HUES48 (cell line): ENCODE measurements around the gene MRPL50.

Experiments
- H3K27ac ChIP-seq: one replicate; pipeline ENCODE4 v1.7.0; 2013; ENCODE audit warnings: low read depth, low read length, inconsistent platforms
- H3K27me3 ChIP-seq: 2 replicates; pipeline ENCODE4 v1.6.1; 2013; ENCODE audit warnings: mild to moderate bottlenecking, low read length; ENCODE audit not compliant: control insufficient read depth, insufficient read depth
- H3K36me3 ChIP-seq: 2 replicates; pipeline ENCODE4 v1.6.1; 2013; ENCODE audit warnings: low read length; ENCODE audit not compliant: control insufficient read depth, insufficient read depth
- H3K4me1 ChIP-seq: 2 replicates; pipeline ENCODE4 v1.6.1; 2013; ENCODE audit warnings: mild to moderate bottlenecking, low read length; ENCODE audit not compliant: control insufficient read depth, insufficient read depth
- H3K4me3 ChIP-seq: 2 replicates; pipeline ENCODE4 v1.5.1; 2013; ENCODE audit warnings: mild to moderate bottlenecking, low read depth, low read length
- H3K9ac ChIP-seq: 2 replicates; pipeline ENCODE4 v1.6.1; 2013; ENCODE audit warnings: mild to moderate bottlenecking, low read depth, low read length, moderate library complexity
- H3K9me3 ChIP-seq: 2 replicates; pipeline ENCODE4 v1.6.1; 2013; ENCODE audit warnings: low read length; ENCODE audit not compliant: control insufficient read depth, insufficient read depth

MRPL50 gene

DNA sequence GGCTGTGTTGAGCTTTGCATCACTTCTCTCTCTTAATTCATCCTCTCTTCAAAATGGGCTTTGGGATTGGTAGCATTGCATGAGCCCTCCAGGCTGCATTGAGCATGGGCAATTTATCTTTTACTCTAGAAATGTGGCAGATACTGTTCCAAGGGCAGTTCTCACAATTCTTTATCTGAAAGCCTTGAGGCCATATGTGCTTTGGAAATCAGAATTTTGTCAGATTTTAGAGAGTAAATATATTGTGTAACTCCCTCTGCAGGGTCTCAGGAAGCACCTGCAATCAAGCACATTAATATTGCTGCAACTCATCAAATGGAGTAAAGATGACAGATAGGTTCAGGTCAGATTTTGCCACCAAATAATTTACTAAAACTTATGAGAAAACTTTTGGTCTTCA, 19.6 kb upstream of the MRPL50 start:
- Histone ChIP-seq H3K27ac (no peak overlapping the region), H3K9me3 (no peaks in the 10 kb centered on the region), H3K4me3 (no peak overlapping the region), H3K9ac (no peak overlapping the region), H3K4me1 (no peaks in the 10 kb centered on the region), H3K27me3 (no peaks in the 10 kb centered on the region), H3K36me3 (no peaks in the 10 kb centered on the region)

DNA sequence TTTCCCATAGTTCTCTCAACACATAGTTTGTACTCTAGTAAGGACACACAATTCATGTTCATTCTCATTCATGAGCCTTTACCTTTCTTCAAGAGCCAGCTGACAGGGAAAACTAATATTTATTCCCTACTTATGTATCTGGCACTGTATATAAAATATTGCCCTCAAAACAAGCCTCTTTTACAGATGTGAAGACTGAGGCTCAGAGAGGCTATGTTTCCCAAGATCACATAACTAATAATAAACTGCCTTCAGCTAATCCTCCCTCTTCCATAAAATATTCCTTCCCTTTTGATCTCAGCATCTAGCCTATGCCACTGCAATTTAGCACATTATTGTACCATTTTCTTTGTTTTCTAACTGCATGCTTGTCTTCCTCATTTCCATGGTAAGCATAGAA, 19.0 kb upstream of the MRPL50 start:
- no peaks in the 10 kb centered on the region for H3K4me1 ChIP-seq

DNA sequence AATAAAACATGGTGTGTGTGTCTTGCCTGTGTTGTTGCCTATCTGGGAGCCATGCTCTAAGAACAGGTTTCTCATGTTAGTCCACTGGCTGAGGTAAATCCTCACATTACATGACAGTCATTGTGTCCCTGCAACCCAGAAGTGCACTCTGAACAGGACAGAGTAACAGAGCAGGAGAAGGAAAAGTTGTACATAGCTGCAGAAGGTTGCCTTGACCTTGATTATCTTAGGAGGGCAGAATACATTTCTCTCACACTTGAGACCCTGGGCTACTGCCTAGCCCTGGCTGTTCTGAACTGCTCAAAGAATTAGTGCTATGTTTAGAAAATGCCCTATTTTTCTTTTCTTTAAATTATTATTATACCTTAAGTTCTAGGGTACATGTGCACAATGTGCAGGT, 17.2 kb upstream of the MRPL50 start:
- Histone ChIP-seq H3K9ac (no peak overlapping the region), H3K27me3 (no peaks in the 10 kb centered on the region), H3K27ac (no peak overlapping the region), H3K9me3 (peaks cover 5% of the 10 kb centered on the region; the same call in 1 of the 2 replicates), H3K4me3 (no peak overlapping the region), H3K4me1 (no peaks in the 10 kb centered on the region), H3K36me3 (peaks cover under 1% of the 10 kb centered on the region; the same call in 1 of the 2 replicates)

More for the DNA sequence above, 19.0 kb upstream of the MRPL50 start:
- H3K4me3 ChIP-seq = no peak overlapping the region
- no peaks in the 10 kb centered on the region for H3K27me3 ChIP-seq
- H3K9me3 ChIP-seq = no peaks in the 10 kb centered on the region
- H3K9ac ChIP-seq = no peak overlapping the region
- H3K27ac ChIP-seq = no peak overlapping the region
- H3K36me3 ChIP-seq = no peaks in the 10 kb centered on the region

DNA sequence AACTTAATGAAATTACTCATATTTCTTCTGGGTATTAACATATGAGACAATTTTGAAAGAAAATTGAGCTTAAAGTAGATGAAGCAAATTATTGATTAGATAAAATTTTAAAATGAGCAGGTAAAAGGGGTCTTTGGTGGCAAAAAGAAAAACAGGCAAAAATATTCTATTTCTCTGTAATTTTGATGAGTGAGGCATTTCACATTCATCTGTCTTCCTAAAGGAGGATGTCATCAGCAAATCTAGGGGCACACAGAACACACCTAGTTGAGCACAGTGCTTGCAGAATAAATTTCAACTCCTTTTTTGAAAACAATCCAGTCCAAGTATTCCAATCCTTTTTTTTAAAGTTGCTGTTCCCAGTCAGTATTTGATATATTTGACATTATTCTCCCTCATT, 16.4 kb upstream of the MRPL50 start:
- H3K27me3 ChIP-seq = no peaks in the 10 kb centered on the region
- H3K36me3 ChIP-seq = peaks cover 4% of the 10 kb centered on the region; the same call in 1 of the 2 replicates
- no peak overlapping the region for H3K27ac ChIP-seq
- peaks cover 12% of the 10 kb centered on the region for H3K9me3 ChIP-seq
- no peak overlapping the region for H3K4me3 ChIP-seq
- H3K4me1 ChIP-seq = no peaks in the 10 kb centered on the region
- H3K9ac ChIP-seq = no peak overlapping the region

DNA sequence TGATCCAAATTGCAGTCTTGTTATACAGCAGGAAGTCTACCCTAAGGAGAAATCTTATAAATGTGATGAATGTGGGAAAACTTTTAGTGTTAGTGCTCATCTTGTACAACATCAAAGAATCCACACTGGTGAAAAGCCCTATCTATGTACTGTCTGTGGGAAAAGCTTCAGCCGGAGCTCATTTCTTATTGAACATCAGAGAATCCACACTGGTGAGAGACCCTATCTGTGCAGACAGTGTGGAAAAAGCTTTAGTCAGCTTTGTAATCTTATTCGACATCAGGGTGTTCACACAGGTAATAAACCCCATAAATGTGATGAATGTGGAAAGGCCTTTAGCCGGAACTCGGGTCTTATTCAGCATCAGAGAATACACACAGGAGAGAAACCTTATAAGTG, 10.7 kb upstream of the MRPL50 start:
- no peak overlapping the region for H3K4me3 ChIP-seq
- H3K27me3 ChIP-seq = no peaks in the 10 kb centered on the region
- H3K9ac ChIP-seq = no peak overlapping the region
- H3K27ac ChIP-seq = no peak overlapping the region
- H3K36me3 ChIP-seq = peaks cover 58% of the 10 kb centered on the region
- peaks cover 60% of the 10 kb centered on the region for H3K9me3 ChIP-seq
- no peaks in the 10 kb centered on the region for H3K4me1 ChIP-seq

DNA sequence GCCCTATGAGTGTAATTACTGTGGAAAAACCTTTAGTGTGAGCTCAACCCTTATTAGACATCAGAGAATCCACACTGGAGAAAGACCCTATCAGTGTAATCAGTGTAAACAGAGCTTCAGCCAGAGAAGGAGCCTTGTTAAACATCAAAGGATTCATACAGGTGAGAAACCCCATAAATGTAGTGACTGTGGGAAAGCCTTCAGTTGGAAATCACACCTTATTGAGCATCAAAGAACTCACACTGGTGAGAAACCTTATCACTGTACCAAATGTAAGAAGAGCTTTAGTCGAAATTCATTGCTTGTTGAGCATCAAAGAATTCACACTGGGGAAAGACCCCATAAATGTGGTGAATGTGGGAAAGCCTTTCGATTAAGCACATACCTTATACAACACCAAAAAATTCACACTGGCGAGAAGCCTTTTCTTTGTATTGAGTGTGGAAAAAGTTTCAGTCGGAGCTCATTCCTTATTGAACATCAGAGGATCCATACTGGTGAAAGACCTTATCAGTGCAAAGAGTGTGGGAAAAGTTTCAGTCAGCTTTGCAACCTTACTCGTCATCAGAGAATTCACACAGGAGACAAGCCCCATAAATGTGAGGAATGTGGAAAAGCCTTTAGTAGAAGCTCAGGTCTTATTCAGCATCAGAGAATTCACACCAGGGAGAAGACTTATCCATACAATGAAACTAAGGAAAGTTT, 10.1 kb upstream of the MRPL50 start:
- Histone ChIP-seq H3K27me3 (no peaks in the 10 kb centered on the region), H3K36me3 (peaks cover 64% of the 10 kb centered on the region), H3K9me3 (peaks cover 60% of the 10 kb centered on the region), H3K4me1 (no peaks in the 10 kb centered on the region), H3K27ac (no peak overlapping the region), H3K4me3 (no peak overlapping the region; the same call in 1 of the 2 replicates), H3K9ac (no peak overlapping the region)

DNA sequence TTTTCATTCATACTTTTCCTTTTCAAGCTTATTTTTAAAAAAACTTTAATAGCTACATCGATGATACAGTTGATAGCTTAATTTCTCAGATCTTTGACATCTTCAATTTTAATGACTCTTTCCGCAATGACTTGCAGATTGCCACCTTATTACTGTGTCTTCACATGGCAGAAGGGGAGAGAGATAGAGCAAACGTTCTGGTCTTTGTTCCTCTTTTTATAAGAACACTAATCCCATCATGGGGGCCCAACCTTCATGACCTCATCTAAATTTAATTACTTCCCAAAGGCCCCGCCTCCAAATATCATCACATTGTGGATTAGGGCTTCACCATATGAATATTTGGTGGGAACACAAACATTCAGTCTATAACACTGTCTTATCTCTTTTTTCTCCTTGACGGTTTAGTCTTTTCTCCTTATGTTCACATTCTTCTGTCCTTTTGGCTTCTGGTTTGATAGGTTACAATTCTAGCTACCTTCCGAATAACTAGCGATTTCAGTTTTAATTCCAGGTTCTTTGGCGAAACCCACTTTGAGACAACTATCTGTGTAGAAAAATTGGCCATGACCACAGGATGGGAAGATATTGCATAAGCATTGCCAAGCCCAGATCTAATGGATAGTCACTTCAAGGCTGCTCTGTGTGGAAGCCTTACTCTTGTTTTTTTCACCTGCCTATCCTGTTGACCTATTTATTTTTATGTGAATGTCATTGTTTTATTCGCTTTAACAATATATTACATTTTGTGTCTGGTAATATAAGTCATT, 5.3 kb upstream of the MRPL50 start:
- no peak overlapping the region for H3K27ac ChIP-seq
- no peak overlapping the region for H3K9ac ChIP-seq
- peaks cover 85% of the 10 kb centered on the region for H3K36me3 ChIP-seq
- no peaks in the 10 kb centered on the region for H3K27me3 ChIP-seq
- no peak overlapping the region for H3K4me3 ChIP-seq
- peaks cover 36% of the 10 kb centered on the region for H3K9me3 ChIP-seq
- peaks cover 9% of the 10 kb centered on the region; the same call in 1 of the 2 replicates for H3K4me1 ChIP-seq

DNA sequence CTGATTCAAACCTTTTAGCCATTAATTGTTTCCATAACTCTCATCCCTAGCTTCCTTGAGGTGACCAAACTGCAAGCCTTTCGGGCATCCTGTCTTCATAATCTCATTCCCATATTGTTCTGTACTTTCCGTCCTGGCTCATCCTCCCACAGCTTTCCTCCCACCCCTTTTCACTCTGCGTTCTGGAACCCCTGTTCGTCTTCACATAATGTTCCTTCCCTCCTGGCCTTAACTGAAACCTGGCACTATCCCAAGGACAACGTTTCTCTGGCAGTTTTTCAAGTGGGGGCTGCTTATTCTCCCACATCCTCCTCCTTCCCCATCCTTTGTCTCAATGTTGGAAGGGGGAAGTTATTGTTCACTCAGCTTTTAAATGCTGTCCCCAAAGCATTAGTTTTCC, 1.7 kb upstream of the MRPL50 start:
- Histone ChIP-seq H3K4me3 (no peak overlapping the region), H3K9me3 (peaks cover 7% of the 10 kb centered on the region), H3K27ac (no peak overlapping the region), H3K9ac (no peak overlapping the region), H3K36me3 (peaks cover 69% of the 10 kb centered on the region), H3K4me1 (peaks cover 13% of the 10 kb centered on the region; the same call in 1 of the 2 replicates), H3K27me3 (no peaks in the 10 kb centered on the region)

DNA sequence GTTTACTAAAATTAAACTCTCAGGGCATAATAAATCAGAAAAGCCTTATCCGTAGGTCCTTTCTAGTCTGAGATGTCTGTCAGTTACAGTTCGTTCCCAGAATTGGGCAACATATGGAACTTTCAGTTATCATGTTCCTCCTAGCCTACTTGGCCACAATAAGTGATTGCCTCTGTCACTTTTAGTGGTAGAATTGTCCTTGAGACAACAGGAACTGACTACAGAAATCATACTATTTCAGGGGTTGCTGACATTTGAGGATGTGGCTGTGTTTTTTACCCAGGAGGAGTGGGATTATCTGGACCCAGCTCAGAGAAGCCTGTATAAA, 1.2 kb upstream of the MRPL50 start:
- H3K4me3 ChIP-seq = peak overlapping the region; percentile 98
- H3K9ac ChIP-seq = no peak overlapping the region
- H3K4me1 ChIP-seq = peaks cover 13% of the 10 kb centered on the region; the same call in 1 of the 2 replicates
- H3K36me3 ChIP-seq = peaks cover 68% of the 10 kb centered on the region
- H3K9me3 ChIP-seq = peaks cover 1% of the 10 kb centered on the region; the same call in 1 of the 2 replicates
- H3K27me3 ChIP-seq = no peaks in the 10 kb centered on the region
- no peak overlapping the region for H3K27ac ChIP-seq

DNA sequence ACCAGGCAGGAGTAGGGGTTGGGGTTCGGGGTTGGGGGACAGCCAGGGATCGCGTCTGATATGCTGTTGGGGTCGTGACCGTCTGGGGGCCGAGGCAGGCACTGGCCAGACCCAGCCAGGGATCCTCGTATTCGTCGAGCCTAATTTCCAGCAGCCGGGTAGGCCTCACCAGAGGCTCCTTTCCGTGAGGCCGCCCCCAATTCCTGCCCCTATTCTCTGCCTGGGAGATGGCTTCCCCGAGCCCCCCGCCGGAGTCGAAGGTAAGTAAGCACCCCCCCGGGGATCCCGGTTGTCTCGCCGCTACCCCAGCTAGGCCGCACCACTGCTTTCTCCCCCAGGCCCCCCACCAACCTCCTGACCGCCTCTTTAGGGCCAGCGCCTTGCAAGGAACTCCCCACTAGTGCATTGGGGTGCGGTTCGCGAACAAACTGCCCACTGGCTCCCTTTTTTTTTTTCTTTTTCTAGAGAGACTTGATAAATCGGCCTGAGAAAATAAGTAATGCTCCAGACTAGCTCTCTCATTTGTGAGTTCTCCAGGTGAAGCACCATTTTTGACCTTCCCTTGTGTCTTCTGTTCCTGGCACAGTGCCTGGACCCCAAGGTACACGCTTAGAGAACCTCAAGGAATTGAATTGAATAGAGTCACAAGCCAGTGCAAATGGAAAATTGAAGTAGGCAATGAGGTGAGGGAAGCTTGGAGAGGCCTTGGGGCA, 668 bp upstream of the MRPL50 start:
- Histone ChIP-seq H3K9ac (peak overlapping the region; percentile 34; the same call in 1 of the 2 replicates), H3K36me3 (peaks cover 67% of the 10 kb centered on the region), H3K27ac (no peak overlapping the region)

DNA sequence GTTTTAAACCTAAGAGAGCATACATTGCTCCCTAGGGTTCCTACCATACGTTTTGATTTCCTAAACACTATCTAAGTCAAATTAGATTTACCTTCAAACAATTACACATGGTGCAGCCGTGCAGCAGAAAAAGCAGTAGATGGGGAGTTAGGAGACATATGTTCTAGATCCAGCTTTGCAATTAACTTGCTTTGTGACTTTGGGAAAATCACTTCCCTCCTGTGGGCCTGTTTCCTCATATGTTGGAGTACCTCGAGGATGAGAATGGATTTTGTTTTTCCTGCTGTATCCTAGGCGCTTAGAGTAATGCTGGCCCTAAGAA, 711 bp downstream of the MRPL50 start:
- H3K9me3 ChIP-seq = 0 out of 2 replicates have a peak, but pooled peaks cover 9% of the 10 kb centered on the region
- H3K4me1 ChIP-seq = peaks cover 13% of the 10 kb centered on the region; the same call in 1 of the 2 replicates
- H3K36me3 ChIP-seq = peaks cover 58% of the 10 kb centered on the region
- H3K27ac ChIP-seq = peak overlapping the region; percentile 78
- H3K4me3 ChIP-seq = peak overlapping the region; percentile 98
- H3K9ac ChIP-seq = peak overlapping the region; percentile 94
- H3K27me3 ChIP-seq = no peaks in the 10 kb centered on the region

More for the DNA sequence above, 668 bp upstream of the MRPL50 start:
- H3K4me1 ChIP-seq = peaks cover 13% of the 10 kb centered on the region; the same call in 1 of the 2 replicates
- no peaks in the 10 kb centered on the region for H3K9me3 ChIP-seq
- peak overlapping the region; percentile 98 for H3K4me3 ChIP-seq
- no peaks in the 10 kb centered on the region for H3K27me3 ChIP-seq
